Stomach (tissue), 9 donors: ENCODE results near the gene LSMEM2. TPM values are rescaled to one million over a fixed set of nuclear protein-coding genes. Genes with fewer than 3 reads are reported as not detected.
"Not testable (repeated sequence)": the region's sequence is repeated elsewhere in the genome, so short reads cannot be mapped to it uniquely, and the experiment has no call there.

Source experiments
- DNase-seq, 2 donors: peaks; one replicate each; pipeline versions ENCODE4 v3.0.0 to v3.0.0-alpha.2; 2013 to 2019
- H3K27ac ChIP-seq, 5 donors: fragments of 200-600 bp in 4 of 5; sonication (generic) in 4 of 5; one replicate each; pipeline ENCODE4 v1.5.1; 2013 to 2019; ENCODE audit warnings: mild to moderate bottlenecking in 1 of 5, moderate library complexity in 1 of 5
- H3K27me3 ChIP-seq, 3 donors: fragments of 200-600 bp; sonication (generic); one replicate each; pipeline ENCODE4 v1.5.1; 2017 to 2019; ENCODE audit warnings: mixed run types in 1 of 3
- H3K36me3 ChIP-seq, 4 donors: fragments of 200-600 bp; sonication (generic); 1 replicate in 3 of 4; 2 replicates in 1 of 4; pipeline ENCODE4 v1.5.1; 2016 to 2019
- H3K4me1 ChIP-seq, 4 donors: fragments of 200-600 bp; sonication (generic); one replicate each; pipeline ENCODE4 v1.5.1; 2016 to 2019
- H3K4me3 ChIP-seq, 4 donors: fragments of 200-600 bp; sonication (generic) in 3 of 4; one replicate each; pipeline ENCODE4 v1.5.1; 2016 to 2019; ENCODE audit warnings: mild to moderate bottlenecking in 1 of 4
- H3K9me3 ChIP-seq, 4 donors: fragments of 200-600 bp; sonication (generic); one replicate each; pipeline ENCODE4 v1.5.1; 2016 to 2019
- EP300 ChIP-seq: sonication (generic); formaldehyde crosslinking; IDR thresholded peaks from one replicate; pipeline ENCODE4 v1.6.1; 2017; ENCODE audit warnings: antibody characterized with exemption
- POLR2A ChIP-seq, 4 donors: fragments of 450-650 bp; IDR thresholded peaks; one replicate each; pipeline ENCODE4 v1.6.1; 2016; ENCODE audit warnings: antibody characterized with exemption in 4 of 4, control low read depth in 2 of 4, mild to moderate bottlenecking in 1 of 4, moderate library complexity in 1 of 4
- POLR2AphosphoS5 ChIP-seq, 3 donors: sonication (generic); formaldehyde crosslinking; IDR thresholded peaks; one replicate each; pipeline ENCODE4 v1.6.1; 2016; ENCODE audit warnings: antibody characterized with exemption in 3 of 3
- WGBS, 5 donors: extraction: QIAGEN DNeasy Blood & Tissue Kit in 3 of 5; methylation state at CpG; one replicate each; pipeline versions ENCODE4 v1.1.5 to v1.1.7; 2013 to 2018; 5-methylcytosine and 5-hydroxymethylcytosine counted together
- intact Hi-C: fragments of 100-400 bp; cut with DNase I; formaldehyde crosslinking; loops from one replicate; pipeline ENCODE4 v1.15.1; 2023; ENCODE audit warnings: low total_unique reads
- polyA plus RNA-seq, 3 donors: library from polyadenylated mRNA; stranded (reverse); fragments of 200-250 nt; gene quantifications; one replicate each; pipeline ENCODE4 v1.2.3, GENCODE V29; 2013
- total RNA-seq, 5 donors: library from RNA; depleted of rRNA; stranded (reverse); fragments of >200 nt; gene quantifications; one replicate each; pipeline versions ENCODE4 v1.1.0 to v1.2.3, GENCODE V29; 2014 to 2016
- TF ChIP-seq, protein P1 (sequence below), 7 experiments: fragments of 450-650 bp in 4 of 7; fragments of 200-600 bp in 3 of 7; sonication (generic) in 3 of 7; IDR thresholded peaks; one replicate each; pipeline ENCODE4 v1.5.1; 2016 to 2019; ENCODE audit warnings: antibody characterized with exemption in 7 of 7, control low read depth in 2 of 7, mild to moderate bottlenecking in 1 of 7
- donor health status: healthy with polysubstance abuse.
- donor health status: Bipolar disorder and iron deficiency.
- donor health status: healthy.

The LSMEM2 gene
- total and polyA plus RNA-seq, 8 donors, result 0.31 to 0.58 TPM; not detected in 6

DNA sequence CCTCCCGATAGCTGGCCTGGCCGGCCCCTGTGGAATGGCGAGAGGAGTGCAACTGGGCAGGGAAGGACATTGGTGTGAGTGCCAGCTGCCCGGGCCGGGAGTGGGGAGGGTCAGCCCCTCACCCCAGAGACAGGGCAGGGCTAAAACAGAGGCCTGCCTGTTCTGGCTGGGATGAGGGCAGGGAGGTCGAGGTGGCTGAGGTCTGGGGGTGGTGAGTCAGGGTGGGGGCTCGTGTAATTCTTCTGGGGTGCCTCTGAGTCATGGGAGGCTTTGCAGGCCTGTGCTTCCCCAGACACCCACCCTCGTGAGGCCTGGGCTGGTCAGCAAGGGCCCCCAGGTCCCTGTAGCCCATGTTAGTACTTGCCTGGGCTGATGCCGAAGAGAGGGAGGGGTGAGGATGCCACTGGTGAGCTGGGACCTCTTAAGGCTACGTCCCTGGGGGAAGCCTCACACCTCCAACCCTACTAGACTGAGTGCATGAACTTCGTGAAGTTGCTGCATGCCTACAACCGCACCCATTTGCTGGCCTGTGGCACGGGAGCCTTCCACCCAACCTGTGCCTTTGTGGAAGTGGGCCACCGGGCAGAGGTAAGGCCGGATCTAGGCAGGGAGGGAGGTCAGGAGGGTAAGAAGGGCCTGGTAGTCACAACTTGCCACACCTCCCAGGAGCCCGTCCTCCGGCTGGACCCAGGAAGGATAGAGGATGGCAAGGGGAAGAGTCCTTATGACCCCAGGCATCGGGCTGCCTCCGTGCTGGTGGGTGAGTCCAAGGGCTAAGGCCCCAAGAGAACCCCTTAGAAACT, 8.3 kb upstream of the LSMEM2 start:
- H3K4me1 ChIP-seq, result peaks cover 71 to 100% (median 88%) of the 10 kb centered on the region in 4 donors
- peaks cover 0 to 31% (median 20%) of the 10 kb centered on the region in 3 donors for H3K27me3 ChIP-seq
- H3K27ac ChIP-seq, result peak overlapping the region; percentile 88 to 98 (median 95)
- no peak for DNase-seq
- intact Hi-C loops, result loop anchor here (5.0 to 10.0 kb wide), 2 partner anchors 46 to 78 kb away; partner anchors contain the start of gene GNAT1
- 35 to 63% (median 48%) methylated on average over 17 to 19 of the region's 19 CpGs for WGBS, 5 donors
- peak overlapping the region; percentile 28 to 46 (median 42) for H3K4me3 ChIP-seq
- H3K36me3 ChIP-seq, result peaks cover 0 to 26% (median 3%) of the 10 kb centered on the region in 4 donors
- TF ChIP-seq POLR2A (IDR thresholded peaks at IDR 0.05) (no peak), EP300 (no peak), POLR2AphosphoS5 (IDR thresholded peaks at IDR 0.05) (no peak)
- TF ChIP-seq, protein P1, sequence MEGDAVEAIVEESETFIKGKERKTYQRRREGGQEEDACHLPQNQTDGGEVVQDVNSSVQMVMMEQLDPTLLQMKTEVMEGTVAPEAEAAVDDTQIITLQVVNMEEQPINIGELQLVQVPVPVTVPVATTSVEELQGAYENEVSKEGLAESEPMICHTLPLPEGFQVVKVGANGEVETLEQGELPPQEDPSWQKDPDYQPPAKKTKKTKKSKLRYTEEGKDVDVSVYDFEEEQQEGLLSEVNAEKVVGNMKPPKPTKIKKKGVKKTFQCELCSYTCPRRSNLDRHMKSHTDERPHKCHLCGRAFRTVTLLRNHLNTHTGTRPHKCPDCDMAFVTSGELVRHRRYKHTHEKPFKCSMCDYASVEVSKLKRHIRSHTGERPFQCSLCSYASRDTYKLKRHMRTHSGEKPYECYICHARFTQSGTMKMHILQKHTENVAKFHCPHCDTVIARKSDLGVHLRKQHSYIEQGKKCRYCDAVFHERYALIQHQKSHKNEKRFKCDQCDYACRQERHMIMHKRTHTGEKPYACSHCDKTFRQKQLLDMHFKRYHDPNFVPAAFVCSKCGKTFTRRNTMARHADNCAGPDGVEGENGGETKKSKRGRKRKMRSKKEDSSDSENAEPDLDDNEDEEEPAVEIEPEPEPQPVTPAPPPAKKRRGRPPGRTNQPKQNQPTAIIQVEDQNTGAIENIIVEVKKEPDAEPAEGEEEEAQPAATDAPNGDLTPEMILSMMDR (IDR thresholded peaks at IDR 0.05), result no peak
- H3K9me3 ChIP-seq, result no peaks in the 10 kb centered on the region

DNA sequence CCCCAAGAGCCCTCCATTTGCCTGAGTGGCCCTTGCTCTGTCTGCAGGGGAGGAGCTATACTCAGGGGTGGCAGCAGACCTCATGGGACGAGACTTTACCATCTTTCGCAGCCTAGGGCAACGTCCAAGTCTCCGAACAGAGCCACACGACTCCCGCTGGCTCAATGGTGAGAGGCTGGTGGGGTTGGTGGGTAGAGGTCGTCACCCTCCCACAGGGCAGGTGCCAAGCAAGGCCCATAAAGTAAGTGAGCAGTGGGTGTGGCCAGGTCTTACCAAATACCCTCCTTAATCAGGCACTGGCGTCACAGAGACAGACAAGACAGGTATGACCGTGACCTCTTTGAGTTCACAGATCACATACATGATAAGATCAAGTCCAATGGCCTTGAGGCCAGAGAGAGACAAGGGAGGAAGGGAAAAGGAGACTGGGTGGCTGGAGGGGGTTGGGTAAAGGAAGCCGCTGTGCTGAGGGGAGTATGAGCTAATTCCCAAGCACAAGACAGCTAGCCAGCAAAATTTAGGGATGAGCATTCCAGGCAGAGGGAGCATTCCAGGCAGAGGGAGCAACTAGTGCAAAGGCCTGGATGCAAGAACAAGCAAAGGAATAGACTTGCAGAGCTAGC, 7.5 kb upstream of the LSMEM2 start:
- Histone ChIP-seq H3K27ac (peak overlapping the region; percentile 88 to 98 (median 95)), H3K4me1 (peaks cover 64 to 94% (median 85%) of the 10 kb centered on the region in 4 donors), H3K9me3 (no peaks in the 10 kb centered on the region), H3K27me3 (peaks cover 0 to 39% (median 26%) of the 10 kb centered on the region in 3 donors), H3K36me3 (peaks cover 5 to 34% (median 11%) of the 10 kb centered on the region in 4 donors), H3K4me3 (peak overlapping the region in 2 of 4 donors; percentile 40 to 44)
- WGBS, 5 donors, result 55 to 70% (median 63%) methylated on average over 8 to 10 of the region's 10 CpGs
- no peak for DNase-seq
- intact Hi-C loops, result loop anchor here (5.0 to 10.0 kb wide), 2 partner anchors 47 to 79 kb away; partner anchors contain the start of gene GNAT1
- TF ChIP-seq POLR2AphosphoS5 (IDR thresholded peaks at IDR 0.05), result no peak
- TF ChIP-seq, protein P1 (IDR thresholded peaks at IDR 0.05), result no peak
- TF ChIP-seq POLR2A (IDR thresholded peaks at IDR 0.05), result no peak
- no peak for TF ChIP-seq EP300

DNA sequence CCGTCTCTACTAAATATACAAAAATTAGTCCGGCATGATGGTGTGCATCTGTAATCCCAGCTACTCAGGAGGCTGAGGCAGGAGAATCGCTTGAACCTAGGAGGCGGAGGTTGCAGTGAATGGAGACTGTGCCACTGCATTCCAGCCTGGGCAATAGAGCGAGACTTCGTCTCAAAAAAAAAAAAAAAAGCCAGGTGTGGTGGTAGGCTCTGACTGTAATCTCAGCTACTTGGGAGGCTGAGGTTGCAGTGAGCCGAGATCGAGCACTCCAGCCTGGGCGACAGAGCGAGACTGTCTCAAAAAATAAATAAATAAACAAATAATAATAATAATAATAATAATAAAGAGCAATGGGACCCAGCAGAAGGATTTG, 6.4 kb upstream of the LSMEM2 start:
- peaks cover 58 to 83% (median 75%) of the 10 kb centered on the region in 4 donors for H3K4me1 ChIP-seq
- peak overlapping the region in 2 of 4 donors; percentile 34 to 43 for H3K4me3 ChIP-seq
- H3K27me3 ChIP-seq, result peaks cover 0 to 40% (median 26%) of the 10 kb centered on the region in 3 donors
- intact Hi-C loops, result loop anchor here (5.0 to 10.0 kb wide), 2 partner anchors 48 to 80 kb away; partner anchors contain the start of gene GNAT1
- H3K27ac ChIP-seq, result peak overlapping the region in 4 of 5 donors; percentile 38 to 88 (median 60)
- H3K9me3 ChIP-seq, DNase-seq: not testable (repeated sequence)
- WGBS, 5 donors, result 48 to 63% (median 56%) methylated on average over 10 of the region's 10 CpGs
- H3K36me3 ChIP-seq, result peaks cover 8 to 44% (median 18%) of the 10 kb centered on the region in 4 donors

DNA sequence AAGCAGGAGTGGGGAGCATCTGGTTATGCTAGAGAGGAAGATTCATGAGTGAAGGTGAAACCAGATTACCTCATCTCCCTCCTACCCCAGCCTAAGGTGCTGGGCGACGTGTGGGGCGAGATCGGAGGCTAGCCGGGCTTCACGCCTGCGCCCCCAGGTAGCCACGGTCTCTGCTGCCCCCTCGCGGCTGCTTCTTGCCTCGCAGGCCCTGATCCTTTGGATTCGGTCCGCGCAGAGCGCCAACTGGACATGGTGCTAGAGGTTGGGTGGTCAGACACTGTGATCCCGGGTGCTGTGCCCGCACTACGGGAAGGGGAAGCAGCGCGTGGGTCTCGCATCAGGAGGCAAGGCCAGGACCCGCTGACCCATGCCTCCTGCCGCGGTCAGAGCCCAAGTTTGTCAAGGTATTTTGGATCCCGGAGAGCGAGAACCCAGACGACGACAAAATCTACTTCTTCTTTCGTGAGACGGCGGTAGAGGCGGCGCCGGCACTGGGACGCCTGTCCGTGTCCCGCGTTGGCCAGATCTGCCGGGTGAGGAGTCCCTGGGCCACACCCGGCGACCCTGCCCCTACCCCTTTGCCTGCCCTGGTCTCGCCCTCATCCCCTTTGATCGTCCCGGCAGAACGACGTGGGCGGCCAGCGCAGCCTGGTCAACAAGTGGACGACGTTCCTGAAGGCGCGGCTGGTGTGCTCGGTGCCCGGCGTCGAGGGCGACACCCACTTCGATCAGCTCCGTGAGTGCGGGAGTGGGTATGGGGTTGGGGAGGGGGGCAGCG, 5.8 kb upstream of the LSMEM2 start:
- DNase-seq, result peak; percentile 93 to 95
- H3K36me3 ChIP-seq, result peaks cover 8 to 49% (median 19%) of the 10 kb centered on the region in 4 donors
- no peaks in the 10 kb centered on the region for H3K9me3 ChIP-seq
- 2 to 7% (median 3%) methylated on average over 29 to 61 of the region's 61 CpGs for WGBS, 5 donors
- H3K4me1 ChIP-seq, result peaks cover 52 to 77% (median 69%) of the 10 kb centered on the region in 4 donors
- peak overlapping the region; percentile 37 to 88 (median 41) for H3K27ac ChIP-seq
- H3K27me3 ChIP-seq, result peaks cover 0 to 40% (median 26%) of the 10 kb centered on the region in 3 donors
- peak overlapping the region; percentile 32 to 47 (median 38) for H3K4me3 ChIP-seq
- intact Hi-C loops, result loop anchor here (5.0 to 10.0 kb wide), 2 partner anchors 48 to 81 kb away; partner anchors contain the start of gene GNAT1
- TF ChIP-seq, protein P1 (IDR thresholded peaks at IDR 0.05), result peak in 6 of 7 experiments; percentile 69 to 100 (median 98)
- TF ChIP-seq EP300, result no peak
- TF ChIP-seq POLR2AphosphoS5 (IDR thresholded peaks at IDR 0.05), result peak; percentile 27 to 88 (median 60)
- TF ChIP-seq POLR2A (IDR thresholded peaks at IDR 0.05), result no peak
